ENCODE results near the gene SLC9A8. TPM values are rescaled to one million over a fixed set of nuclear protein-coding genes. Genes with fewer than 3 reads are reported as not detected.

Gene SLC9A8
- total and polyA plus RNA-seq, 2 of the 8 experiments (the other 6 are each of a cell fraction or from before 2014, with no cell fraction given) = 3.2 to 6.2 TPM

DNA sequence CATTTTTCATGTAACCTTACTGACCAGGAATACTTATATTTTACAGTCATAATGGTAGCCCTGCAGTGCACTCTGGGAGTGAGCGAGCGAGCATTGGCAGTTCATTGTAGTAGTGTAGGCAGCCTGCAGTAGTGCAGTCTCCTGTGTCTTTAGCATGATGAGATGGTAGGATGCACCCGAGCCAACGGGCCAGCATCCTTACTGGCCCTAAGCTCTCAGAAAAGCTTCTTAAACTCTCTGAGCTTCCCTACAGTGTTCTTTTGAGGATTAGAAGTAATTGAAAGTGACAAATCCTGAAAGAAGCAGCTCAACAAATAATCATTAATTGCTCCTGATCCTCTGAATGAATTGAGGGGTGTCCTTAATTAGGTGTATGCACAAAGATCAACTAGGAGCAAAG lies 20.9 kb downstream of the SLC9A8 start:
- no peaks in the 10 kb centered on the region; a peak in 1 of 8 replicates for H3K36me3 ChIP-seq (ENCODE audit: control insufficient read depth in 2 of 4, insufficient read depth in 4 of 4, low read length in 3 of 4)
- no peak for DNase-seq (ENCODE audit: low read depth in 1 of 2, low spot score in 2 of 2)
- no peak overlapping the region for H3K14ac ChIP-seq (ENCODE audit: insufficient read length)
- H3K27ac ChIP-seq (ENCODE audit: low read depth, low read length) = no peak overlapping the region
- H3K4me2 ChIP-seq (ENCODE audit: insufficient read depth in 1 of 2, low read depth in 2 of 2, low read length in 2 of 2) = no peak overlapping the region
- H2AK5ac ChIP-seq (ENCODE audit: low read depth, low read length) = no peak overlapping the region
- H3K18ac ChIP-seq (ENCODE audit: extremely low read depth, low read length) = no peak overlapping the region
- H3K4ac ChIP-seq (replicated peaks; ENCODE audit: insufficient read length, low read depth, low read length) = no peak overlapping the region
- ChIA-PET POLR2A (ENCODE audit: partially characterized antibody) (interaction anchor here (0.6 kb wide), 1 partner anchor 196 kb away, joined by 3 read pairs; no protein-coding TSS in a partner anchor), CTCF (ENCODE audit: partially characterized antibody) (interaction anchor here (0.8 to 7.7 kb wide), 4 partner anchors 12 to 225 kb away, joined by 3 to 39 read pairs (median 6); no protein-coding TSS in a partner anchor)
- no peaks in the 10 kb centered on the region for H3K27me3 ChIP-seq (replicated peaks in 1 of 4; ENCODE audit: control insufficient read depth in 3 of 4, extremely low read depth in 1 of 4, insufficient read depth in 3 of 4, low read length in 3 of 4)
- TF ChIP-seq CREB1 (IDR thresholded peaks at IDR 0.05) = no peak
- TF ChIP-seq YY1 (IDR thresholded peaks at IDR 0.05; ENCODE audit: low read depth, low read length) = no peak
- no peak for TF ChIP-seq TCF12 (IDR thresholded peaks at IDR 0.05; ENCODE audit: low read depth, low read length)
- TF ChIP-seq EGR1 (IDR thresholded peaks at IDR 0.05; ENCODE audit: borderline replicate concordance, low read depth, low read length) = no peak
- TF ChIP-seq SIX5 (IDR thresholded peaks at IDR 0.05; ENCODE audit: low read depth, low read length) = no peak
- no peak for TF ChIP-seq BRCA1 (IDR thresholded peaks at IDR 0.05; ENCODE audit: low read depth, low read length)
- no peak for TF ChIP-seq TEAD4 (IDR thresholded peaks at IDR 0.05; ENCODE audit: low read depth, low read length)
- TF ChIP-seq, protein P1, sequence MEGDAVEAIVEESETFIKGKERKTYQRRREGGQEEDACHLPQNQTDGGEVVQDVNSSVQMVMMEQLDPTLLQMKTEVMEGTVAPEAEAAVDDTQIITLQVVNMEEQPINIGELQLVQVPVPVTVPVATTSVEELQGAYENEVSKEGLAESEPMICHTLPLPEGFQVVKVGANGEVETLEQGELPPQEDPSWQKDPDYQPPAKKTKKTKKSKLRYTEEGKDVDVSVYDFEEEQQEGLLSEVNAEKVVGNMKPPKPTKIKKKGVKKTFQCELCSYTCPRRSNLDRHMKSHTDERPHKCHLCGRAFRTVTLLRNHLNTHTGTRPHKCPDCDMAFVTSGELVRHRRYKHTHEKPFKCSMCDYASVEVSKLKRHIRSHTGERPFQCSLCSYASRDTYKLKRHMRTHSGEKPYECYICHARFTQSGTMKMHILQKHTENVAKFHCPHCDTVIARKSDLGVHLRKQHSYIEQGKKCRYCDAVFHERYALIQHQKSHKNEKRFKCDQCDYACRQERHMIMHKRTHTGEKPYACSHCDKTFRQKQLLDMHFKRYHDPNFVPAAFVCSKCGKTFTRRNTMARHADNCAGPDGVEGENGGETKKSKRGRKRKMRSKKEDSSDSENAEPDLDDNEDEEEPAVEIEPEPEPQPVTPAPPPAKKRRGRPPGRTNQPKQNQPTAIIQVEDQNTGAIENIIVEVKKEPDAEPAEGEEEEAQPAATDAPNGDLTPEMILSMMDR (IDR thresholded peaks at IDR 0.05; ENCODE audit: control extremely low read depth in 1 of 3, insufficient read depth in 1 of 3, low read depth in 1 of 3, low read length in 3 of 3) = no peak
- TF ChIP-seq SP4 (IDR thresholded peaks at IDR 0.05; ENCODE audit: low read length) = no peak
- no peak for TF ChIP-seq SIN3A (conservative IDR thresholded peaks at IDR 0.05 in 1 of 2, IDR thresholded peaks at IDR 0.05 in 1 of 2; ENCODE audit: low read depth in 1 of 2, low read length in 2 of 2)
- no peak overlapping the region for H3K23ac ChIP-seq (ENCODE audit: insufficient read length)
- no peak overlapping the region for H3K9ac ChIP-seq (replicated peaks in 1 of 4; ENCODE audit: extremely low read depth in 1 of 4, low read depth in 3 of 4, low read length in 3 of 4)
- H2BK15ac ChIP-seq (ENCODE audit: low read length) = no peak overlapping the region
- no peaks in the 10 kb centered on the region; the same call in 1 of the 2 replicates for H3K23me2 ChIP-seq (ENCODE audit: low read depth, low read length)
- WGBS, 2 experiments (ENCODE audit: extremely low coverage in 1 of 2, insufficient coverage in 1 of 2, insufficient read length in 1 of 2, insufficient replicate concordance in 2 of 2, low coverage in 1 of 2, low lambda C conversion rate in 2 of 2, missing lambda C conversion rate in 1 of 2) = 86% methylated on average over 4 of the region's 4 CpGs; no CpG with 5 or more reads in 1 of the 2 experiments
- H3K4me1 ChIP-seq (replicated peaks in 1 of 4; ENCODE audit: control insufficient read depth in 3 of 4, insufficient read depth in 4 of 4, low read length in 3 of 4) = peaks cover 0 to 8% (median 0%) of the 10 kb centered on the region in 4 experiments; a peak in 3 of 7 replicates
- peaks cover 0 to 2% of the 10 kb centered on the region in 2 experiments for H4K20me1 ChIP-seq (replicated peaks in 1 of 2; ENCODE audit: control insufficient read depth in 1 of 2, insufficient read depth in 2 of 2, low read length in 2 of 2)
- H4K8ac ChIP-seq (ENCODE audit: extremely low read depth, insufficient read depth, low read length) = no peak overlapping the region
- H2BK120ac ChIP-seq (replicated peaks; ENCODE audit: low read depth, low read length) = no peak overlapping the region
- no peaks in the 10 kb centered on the region for H3K79me1 ChIP-seq (ENCODE audit: low read depth, low read length)
- H3K79me2 ChIP-seq (ENCODE audit: control insufficient read depth in 1 of 2, insufficient read depth in 2 of 2, low read length in 2 of 2) = no peaks in the 10 kb centered on the region
- H4K5ac ChIP-seq (ENCODE audit: insufficient read length, low read depth, low read length) = no peak overlapping the region
- no peak overlapping the region for H2BK5ac ChIP-seq (ENCODE audit: low read depth, low read length)
- H3K9me3 ChIP-seq (ENCODE audit: insufficient read depth in 2 of 2, low read depth in 1 of 2, low read length in 1 of 2) = no peaks in the 10 kb centered on the region
- H4K91ac ChIP-seq (replicated peaks; ENCODE audit: insufficient read length, low read length) = no peak overlapping the region
- no peak overlapping the region for H2BK20ac ChIP-seq (ENCODE audit: low read length)
- no peak overlapping the region for H3K56ac ChIP-seq (replicated peaks; ENCODE audit: insufficient read length, low read depth, low read length)
- FAIRE-seq = no peak
- no peak overlapping the region for H3K4me3 ChIP-seq (ENCODE audit: extremely low read depth in 1 of 4, insufficient read depth in 2 of 4, low read depth in 3 of 4, low read length in 4 of 4)
- no peak overlapping the region for H2AFZ ChIP-seq (ENCODE audit: low read length)
- H2BK12ac ChIP-seq (ENCODE audit: low read depth, low read length) = no peak overlapping the region

Measured in H1 (cell line).